IMR-90 (cell line): ENCODE measurements around the gene IQSEC1. TPM values are rescaled to one million over a fixed set of nuclear protein-coding genes. Genes with fewer than 3 reads are reported as not detected.

Experiments used
- ATAC-seq: fragments of 200-7000 bp; cut with Tn5 transposase; 2 replicates; pipeline ENCODE4 v1.9.1; 2020; ENCODE audit warnings: low read depth, mild to moderate bottlenecking, moderate library complexity
- BruUV-seq: library from RNA; stranded (reverse); fragments of 400-500 nt; replicated peaks from 2 replicates; lab custom pipeline; 2021; lab: Mats Ljungman, UMichigan
- CTCF ChIA-PET: fragments of 300-600 bp; formaldehyde crosslinking; extraction: SDS; loops from one replicate; lab custom pipeline; 2021; ENCODE audit warnings: antibody characterized with exemption; lab: Yijun Ruan, JAX
- POLR2A ChIA-PET: fragments of 300-600 bp; sonication (Branson Sonifier 250); formaldehyde crosslinking; loops from one replicate; lab custom pipeline; 2022; ENCODE audit warnings: antibody characterized with exemption; ENCODE audit not compliant: unreplicated experiment; lab: Charles Lee
- DNase-seq: peaks from one replicate; pipeline ENCODE4 v3.0.0; 2013
- H2AFZ ChIP-seq: replicated peaks from 2 replicates; pipeline ENCODE3; 2013; ENCODE audit warnings: low read length, mild to moderate bottlenecking; ENCODE audit not compliant: poor library complexity
- H2AK5ac ChIP-seq: 2 replicates; pipeline ENCODE4 v1.6.1; 2013; ENCODE audit warnings: low read depth, low read length, inconsistent platforms
- H2AK9ac ChIP-seq: replicated peaks from 2 replicates; pipeline ENCODE3; 2013; ENCODE audit warnings: mild to moderate bottlenecking, low read depth, low read length, moderate library complexity; ENCODE audit not compliant: poor library complexity
- H2BK120ac ChIP-seq: 2 replicates; pipeline ENCODE4 v1.6.1; 2013; ENCODE audit warnings: low read depth, low read length, inconsistent platforms
- H2BK15ac ChIP-seq: 3 replicates; pipeline ENCODE4 v1.6.1; 2013; ENCODE audit warnings: low read depth, low read length, inconsistent platforms
- H2BK20ac ChIP-seq: 2 replicates; pipeline ENCODE4 v1.6.1; 2013; ENCODE audit warnings: low read depth, mild to moderate bottlenecking, inconsistent platforms, low read length, moderate library complexity
- H2BK5ac ChIP-seq: 2 replicates; pipeline ENCODE4 v1.6.1; 2013; ENCODE audit warnings: mild to moderate bottlenecking, low read depth, low read length, inconsistent platforms; ENCODE audit not compliant: poor library complexity, severe bottlenecking
- H3K14ac ChIP-seq: replicated peaks from 2 replicates; pipeline ENCODE4 v1.6.1; 2013; ENCODE audit warnings: low read depth, low read length, inconsistent platforms
- H3K18ac ChIP-seq: 2 replicates; pipeline ENCODE4 v1.6.1; 2013; ENCODE audit warnings: low read depth, low read length, control low read depth
- H3K23ac ChIP-seq: 2 replicates; pipeline ENCODE4 v1.6.1; 2013; ENCODE audit warnings: low read depth, low read length, inconsistent platforms
- H3K27ac ChIP-seq: 2 replicates; pipeline ENCODE4 v1.5.1; 2013; ENCODE audit warnings: mild to moderate bottlenecking, control low read depth, low read length; ENCODE audit not compliant: insufficient read depth
- H3K27me3 ChIP-seq: 2 replicates; pipeline ENCODE4 v1.6.1; 2013; ENCODE audit warnings: low read length; ENCODE audit not compliant: control insufficient read depth, insufficient read depth
- H3K36me3 ChIP-seq: 2 replicates; pipeline ENCODE4 v1.6.1; 2013; ENCODE audit warnings: low read length, mixed read lengths; ENCODE audit not compliant: control insufficient read depth, insufficient read depth
- H3K4ac ChIP-seq: 2 replicates; pipeline ENCODE4 v1.6.1; 2013; ENCODE audit warnings: low read depth, low read length, inconsistent platforms
- H3K4me1 ChIP-seq: 2 replicates; pipeline ENCODE4 v1.6.1; 2013; ENCODE audit warnings: low read length, mixed read lengths; ENCODE audit not compliant: control insufficient read depth, insufficient read depth
- H3K4me2 ChIP-seq: 2 replicates; pipeline ENCODE4 v1.6.1; 2013; ENCODE audit warnings: low read depth, mild to moderate bottlenecking, control low read depth, low read length, moderate library complexity
- H3K4me3 ChIP-seq: 2 replicates; pipeline ENCODE4 v1.5.1; 2013; ENCODE audit warnings: low read depth, mild to moderate bottlenecking, control low read depth, low read length, moderate library complexity; ENCODE audit not compliant: insufficient read depth
- H3K56ac ChIP-seq: 2 replicates; pipeline ENCODE4 v1.6.1; 2013; ENCODE audit warnings: low read length, inconsistent platforms; ENCODE audit not compliant: insufficient read depth; ENCODE audit errors: extremely low read depth
- H3K79me1 ChIP-seq, 2 experiments: 2 replicates each; pipeline ENCODE4 v1.6.1; 2013; ENCODE audit warnings: low read length in 2 of 2, inconsistent platforms in 1 of 2, low read depth in 1 of 2
- H3K9ac ChIP-seq: 2 replicates; pipeline ENCODE4 v1.6.1; 2013; ENCODE audit warnings: low read depth, low read length, control low read depth
- H3K9me1 ChIP-seq: 2 replicates; pipeline ENCODE4 v1.6.1; 2013; ENCODE audit warnings: low read length, inconsistent platforms; ENCODE audit not compliant: insufficient read depth
- H3K9me3 ChIP-seq: 2 replicates; pipeline ENCODE4 v1.6.1; 2013; ENCODE audit warnings: low read length; ENCODE audit not compliant: control insufficient read depth, insufficient read depth
- H4K20me1 ChIP-seq: 2 replicates; pipeline ENCODE4 v1.6.1; 2013; ENCODE audit warnings: low read length, inconsistent platforms; ENCODE audit not compliant: insufficient read depth
- H4K5ac ChIP-seq: 2 replicates; pipeline ENCODE4 v1.6.1; 2013; ENCODE audit warnings: mild to moderate bottlenecking, low read depth, low read length, control low read depth
- H4K8ac ChIP-seq, 2 experiments: 2 replicates each; pipeline ENCODE4 v1.6.1; 2013; ENCODE audit warnings: low read depth in 2 of 2, low read length in 2 of 2, control low read depth in 1 of 2, inconsistent platforms in 1 of 2
- H4K91ac ChIP-seq: 2 replicates; pipeline ENCODE4 v1.6.1; 2013; ENCODE audit warnings: low read depth, low read length, inconsistent platforms; ENCODE audit not compliant: insufficient read depth
- BHLHE40 ChIP-seq: fragments of 150-350 bp; IDR thresholded peaks from 2 replicates; pipeline ENCODE4 v1.6.1; 2016; ENCODE audit warnings: mild to moderate bottlenecking, low read depth, low read length
- ELK1 ChIP-seq: fragments of 150-350 bp; IDR thresholded peaks from 2 replicates; pipeline ENCODE4 v1.6.1; 2016; ENCODE audit warnings: low read depth, mild to moderate bottlenecking, low read length, moderate library complexity, borderline replicate concordance
- FOS ChIP-seq: fragments of 150-350 bp; IDR thresholded peaks from 2 replicates; pipeline ENCODE4 v1.6.1; 2016; ENCODE audit warnings: low read depth, low read length
- MAZ ChIP-seq: IDR thresholded peaks from 2 replicates; pipeline ENCODE4 v1.6.1; 2012; ENCODE audit warnings: low read depth, mild to moderate bottlenecking, low read length, improper control_type of control experiment, moderate library complexity, borderline replicate concordance
- MXI1 ChIP-seq: IDR thresholded peaks from 2 replicates; pipeline ENCODE4 v1.6.1; 2012; ENCODE audit warnings: low read depth, mild to moderate bottlenecking, low read length, moderate library complexity, borderline replicate concordance
- WGBS, 2 experiments: methylation state at CpG; one replicate each; pipeline versions ENCODE4 v1.1.5 to v1.1.7; 2013; ENCODE audit warnings: missing lambda C conversion rate in 2 of 2; ENCODE audit not compliant: insufficient read length in 1 of 2; ENCODE audit errors: extremely low coverage in 2 of 2; 5-methylcytosine and 5-hydroxymethylcytosine counted together
- dilution Hi-C: fragments of 300-500 bp; cut with HindIII; formaldehyde crosslinking; loops from one replicate; pipeline ENCODE4 v1.14.3; 2018; ENCODE audit warnings: low sequenced_read_pairs; ENCODE audit not compliant: unreplicated experiment
- in situ Hi-C: fragments of 300-500 bp; cut with MboI; formaldehyde crosslinking; loops from 3 replicates; pipeline ENCODE4 v1.14.3; 2019; ENCODE audit warnings: low sequenced_read_pairs, inconsistent platforms, mixed read lengths
- intact Hi-C: fragments of 100-400 bp; cut with micrococcal nuclease; formaldehyde crosslinking; loops from 2 replicates; pipeline ENCODE4 v1.10.0; 2022
- polyA plus RNA-seq, 3 experiments: library from polyadenylated mRNA; depleted of rRNA; stranded (reverse); fragments of >200 nt; gene quantifications; 2 replicates each; pipeline ENCODE4 v1.2.3, GENCODE V29; 2012; ENCODE audit warnings: low replicate concordance in 1 of 3
- total RNA-seq: library from RNA; depleted of rRNA; stranded (reverse); fragments of >200 nt; gene quantifications from 2 replicates; pipeline ENCODE4 v1.2.3, GENCODE V29; 2012

The IQSEC1 gene
- total and polyA plus RNA-seq, 2 of the 4 experiments (the other 2 are of a cell fraction) = 5.9 to 11.9 TPM

GRCh38 chr3:13009132-13009945, 63.9 kb downstream of the IQSEC1 start:
- no peak for ATAC-seq

More at GRCh38 chr3:13009132-13009945, 63.9 kb downstream of the IQSEC1 start:
- BruUV-seq = no TSS peak
- H2AFZ ChIP-seq = no peak overlapping the region
- H2BK15ac ChIP-seq = no peak overlapping the region
- no peak overlapping the region for H2AK5ac ChIP-seq
- no peak overlapping the region for H2BK5ac ChIP-seq
- TF ChIP-seq MAZ (no peak), BHLHE40 (no peak), FOS (no peak), MXI1 (no peak), ELK1 (no peak)
- no peak overlapping the region for H4K5ac ChIP-seq
- H3K4ac ChIP-seq = no peak overlapping the region
- H4K20me1 ChIP-seq = no peaks in the 10 kb centered on the region
- no peak overlapping the region for H4K91ac ChIP-seq
- H3K9me1 ChIP-seq = no peaks in the 10 kb centered on the region
- no peak overlapping the region for H3K14ac ChIP-seq
- H3K27me3 ChIP-seq = peaks cover 22% of the 10 kb centered on the region
- H3K27ac ChIP-seq = no peak overlapping the region
- H3K9ac ChIP-seq = no peak overlapping the region
- H2AK9ac ChIP-seq = no peak overlapping the region
- ChIA-PET POLR2A (no interaction called here), CTCF (no interaction called here)
- no peaks in the 10 kb centered on the region; the same call in 1 of the 2 replicates for H3K4me1 ChIP-seq
- no peak overlapping the region for H2BK20ac ChIP-seq
- no peak overlapping the region for H3K4me2 ChIP-seq
- no peak overlapping the region for H3K56ac ChIP-seq
- no peak overlapping the region for H3K18ac ChIP-seq
- intact Hi-C loops (no loop called here), in situ Hi-C loops (no loop called here), dilution Hi-C loops (no loop called here)
- 83% methylated on average over 4 of the region's 16 CpGs; no CpG with 5 or more reads in 1 of the 2 experiments for WGBS, 2 experiments
- no peak for DNase-seq
- no peak overlapping the region for H2BK120ac ChIP-seq
- no peak overlapping the region for H3K23ac ChIP-seq
- no peak overlapping the region for H3K4me3 ChIP-seq
- H3K9me3 ChIP-seq = no peaks in the 10 kb centered on the region
- H4K8ac ChIP-seq = no peak overlapping the region
- no peaks in the 10 kb centered on the region for H3K36me3 ChIP-seq
- no peaks in the 10 kb centered on the region for H3K79me1 ChIP-seq
